ENCODE measurements around the gene CSMD2.

The CSMD2 gene

DNA sequence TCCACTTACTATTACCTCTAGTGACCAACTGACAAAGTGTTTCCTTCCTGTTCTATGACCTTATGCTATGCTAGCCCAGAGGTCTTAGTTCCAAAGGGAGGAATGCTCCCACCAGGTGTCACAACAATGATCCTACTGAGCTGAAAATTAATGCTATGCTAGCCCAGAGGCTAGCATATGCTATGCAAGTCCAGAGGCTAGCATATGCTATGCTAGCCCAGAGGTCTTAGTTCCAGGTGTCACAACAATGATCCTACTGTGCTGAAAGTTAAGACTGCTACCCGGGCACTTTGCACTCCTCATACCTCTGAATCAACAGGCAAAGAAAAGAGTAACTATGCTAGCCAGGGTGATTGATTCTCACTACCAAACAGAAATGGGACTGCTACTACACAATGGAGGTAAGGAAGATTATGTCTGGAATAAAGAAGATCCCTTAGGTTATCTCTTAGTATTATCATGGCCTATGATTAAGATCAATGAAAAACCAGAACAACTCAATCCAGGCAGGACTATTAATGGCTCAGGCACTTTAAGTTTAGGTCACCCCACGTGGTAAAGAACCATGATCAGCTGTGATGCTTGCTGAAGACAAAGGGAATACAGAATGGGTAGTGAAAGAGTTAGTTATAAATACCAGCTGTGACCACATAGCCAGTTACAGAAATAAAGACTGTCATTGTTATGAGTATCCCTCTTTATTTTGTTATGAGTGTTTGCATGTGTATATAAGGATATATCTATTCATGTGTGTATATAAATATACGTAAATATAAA, 114.1 kb downstream of the CSMD2 start:
- H3K27ac ChIP-seq, result no peak overlapping the region
- TF ChIP-seq, protein P1, sequence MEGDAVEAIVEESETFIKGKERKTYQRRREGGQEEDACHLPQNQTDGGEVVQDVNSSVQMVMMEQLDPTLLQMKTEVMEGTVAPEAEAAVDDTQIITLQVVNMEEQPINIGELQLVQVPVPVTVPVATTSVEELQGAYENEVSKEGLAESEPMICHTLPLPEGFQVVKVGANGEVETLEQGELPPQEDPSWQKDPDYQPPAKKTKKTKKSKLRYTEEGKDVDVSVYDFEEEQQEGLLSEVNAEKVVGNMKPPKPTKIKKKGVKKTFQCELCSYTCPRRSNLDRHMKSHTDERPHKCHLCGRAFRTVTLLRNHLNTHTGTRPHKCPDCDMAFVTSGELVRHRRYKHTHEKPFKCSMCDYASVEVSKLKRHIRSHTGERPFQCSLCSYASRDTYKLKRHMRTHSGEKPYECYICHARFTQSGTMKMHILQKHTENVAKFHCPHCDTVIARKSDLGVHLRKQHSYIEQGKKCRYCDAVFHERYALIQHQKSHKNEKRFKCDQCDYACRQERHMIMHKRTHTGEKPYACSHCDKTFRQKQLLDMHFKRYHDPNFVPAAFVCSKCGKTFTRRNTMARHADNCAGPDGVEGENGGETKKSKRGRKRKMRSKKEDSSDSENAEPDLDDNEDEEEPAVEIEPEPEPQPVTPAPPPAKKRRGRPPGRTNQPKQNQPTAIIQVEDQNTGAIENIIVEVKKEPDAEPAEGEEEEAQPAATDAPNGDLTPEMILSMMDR (conservative IDR thresholded peaks at IDR 0.05), result no peak

DNA sequence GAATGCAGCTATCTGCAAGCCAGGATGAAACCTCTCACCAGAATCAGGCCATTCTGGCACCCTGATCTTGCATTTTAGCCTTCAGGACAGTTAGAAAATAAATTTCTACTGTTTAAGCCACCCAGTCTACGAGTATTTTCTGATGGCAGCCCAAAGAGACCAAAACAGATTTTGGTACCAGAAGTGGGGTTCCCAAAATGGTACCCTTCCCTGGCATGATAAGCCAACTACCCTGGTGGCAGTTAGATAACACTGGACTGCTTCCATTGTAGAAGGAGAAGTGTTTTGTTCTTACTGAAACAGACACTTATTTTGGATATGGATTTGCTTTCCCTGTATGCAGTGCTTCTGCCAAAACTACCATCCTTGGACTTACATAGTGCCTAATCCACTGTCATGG, 115.0 kb downstream of the CSMD2 start:
- TF ChIP-seq, protein P1 (conservative IDR thresholded peaks at IDR 0.05), result no peak
- no peak overlapping the region for H3K27ac ChIP-seq

DNA sequence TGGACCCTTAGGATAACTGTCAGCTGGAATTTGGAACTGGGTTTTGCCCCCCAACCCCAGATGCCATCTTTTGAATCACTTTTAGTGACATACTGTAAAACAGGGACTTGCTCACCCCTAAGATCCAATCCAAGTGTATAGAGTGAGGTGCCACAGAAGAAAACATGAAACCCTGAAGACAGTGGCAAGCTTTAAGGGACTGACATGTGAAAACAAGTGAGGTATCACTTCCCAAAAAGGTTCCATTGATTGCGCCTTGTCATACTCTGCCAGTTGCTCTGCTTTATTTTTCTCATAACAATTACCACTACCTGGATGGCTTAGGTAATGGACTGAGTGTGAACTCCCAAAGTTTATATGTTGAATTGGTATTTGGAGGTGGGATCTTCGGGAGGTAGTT, 115.6 kb downstream of the CSMD2 start:
- TF ChIP-seq, protein P1 (conservative IDR thresholded peaks at IDR 0.05), result no peak
- H3K27ac ChIP-seq, result no peak overlapping the region

DNA sequence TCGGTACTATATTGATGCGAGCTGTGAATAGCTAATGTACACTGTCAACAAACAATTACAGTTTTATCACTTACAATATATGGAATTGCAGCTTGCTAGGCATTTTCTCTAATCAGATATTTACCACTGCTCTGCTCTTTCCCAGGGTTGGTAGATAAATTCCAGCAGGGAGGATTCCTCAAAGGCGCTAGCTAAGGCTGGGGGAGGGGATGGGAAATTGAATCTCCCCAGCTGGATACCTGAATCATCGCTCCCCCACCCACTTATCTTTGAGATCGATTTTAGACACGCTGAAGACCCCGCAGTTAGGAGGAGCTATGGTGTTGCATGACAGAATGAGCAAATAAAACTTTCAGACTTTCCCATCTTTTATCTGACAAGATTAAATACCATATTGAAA, 127.2 kb downstream of the CSMD2 start:
- TF ChIP-seq, protein P1 (conservative IDR thresholded peaks at IDR 0.05), result no peak
- H3K27ac ChIP-seq, result no peak overlapping the region

DNA sequence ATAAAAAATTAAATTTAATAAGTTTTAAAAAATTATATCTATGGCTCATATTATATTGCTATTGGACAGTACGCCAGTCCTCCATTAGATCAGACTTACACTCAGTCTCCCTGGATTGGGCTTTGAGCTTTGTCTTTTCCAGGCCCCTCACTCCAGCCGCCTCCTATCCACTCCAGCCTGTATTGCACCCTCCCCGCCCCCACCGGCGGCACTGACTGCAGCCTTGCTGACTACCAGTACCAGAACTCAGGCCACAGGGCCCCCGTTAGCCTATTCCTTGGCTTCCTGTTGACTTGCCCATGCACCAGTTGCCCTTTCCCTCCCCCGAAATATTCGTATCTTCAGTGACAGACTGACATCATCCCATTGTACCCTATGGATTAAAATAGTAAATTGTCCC, 127.9 kb downstream of the CSMD2 start:
- TF ChIP-seq, protein P1 (conservative IDR thresholded peaks at IDR 0.05), result no peak
- no peak overlapping the region for H3K27ac ChIP-seq

DNA sequence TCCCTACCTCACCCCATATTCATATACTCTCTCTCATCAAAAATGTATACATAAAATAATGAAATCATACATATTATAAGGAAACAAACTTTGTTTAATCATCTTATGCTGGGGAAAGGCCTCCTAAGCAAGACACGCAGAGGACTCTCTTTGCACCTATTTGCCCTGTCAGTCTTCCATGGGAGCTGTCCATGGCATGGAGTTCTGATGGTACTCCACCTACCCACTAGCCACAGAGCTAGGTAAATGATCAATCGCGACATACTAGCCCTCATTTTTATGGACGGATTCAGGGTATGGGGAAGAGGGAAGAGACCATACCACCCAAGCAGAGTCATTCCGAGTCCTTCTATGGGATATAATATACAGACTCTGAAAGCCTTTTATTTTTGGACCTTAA, 131.0 kb downstream of the CSMD2 start:
- TF ChIP-seq, protein P1 (conservative IDR thresholded peaks at IDR 0.05), result no peak
- H3K27ac ChIP-seq, result no peak overlapping the region

DNA sequence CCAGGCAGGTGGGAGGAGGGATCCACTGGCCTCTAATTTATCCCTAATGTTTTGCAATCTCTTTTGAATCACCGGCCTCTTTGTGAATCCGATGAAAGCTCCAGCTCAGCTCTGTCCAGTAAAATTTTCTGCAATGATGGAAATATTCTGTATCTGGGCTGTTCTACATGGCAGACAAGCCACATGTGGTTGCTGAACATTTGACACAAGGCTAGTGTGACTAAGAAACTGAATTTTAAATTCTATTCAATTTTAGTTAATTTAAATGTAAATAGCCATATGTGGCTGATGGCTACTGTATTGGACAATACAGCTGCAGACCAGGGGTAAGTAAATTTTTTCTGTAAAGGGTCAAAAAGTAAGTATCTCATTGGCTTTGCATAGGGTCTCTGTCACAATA, 135.1 kb downstream of the CSMD2 start:
- TF ChIP-seq, protein P1 (conservative IDR thresholded peaks at IDR 0.05), result no peak
- H3K27ac ChIP-seq, result no peak overlapping the region

Measured in VCaP (cell line).